NCI-H2107 (cell line): Measurements from ENCODE around the gene RNU1-2.
A peak's percentile ranks its signal among the peaks of the same experiment; 100 is the strongest.
"Not testable (repeated sequence)": the region's sequence is repeated elsewhere in the genome, so short reads cannot be mapped to it uniquely, and the experiment has no call there.

Source experiments
- DNase-seq: peaks from one replicate; lab custom pipeline; 2025; lab: John Stamatoyannopoulos, UW

RNU1-2 gene

DNA sequence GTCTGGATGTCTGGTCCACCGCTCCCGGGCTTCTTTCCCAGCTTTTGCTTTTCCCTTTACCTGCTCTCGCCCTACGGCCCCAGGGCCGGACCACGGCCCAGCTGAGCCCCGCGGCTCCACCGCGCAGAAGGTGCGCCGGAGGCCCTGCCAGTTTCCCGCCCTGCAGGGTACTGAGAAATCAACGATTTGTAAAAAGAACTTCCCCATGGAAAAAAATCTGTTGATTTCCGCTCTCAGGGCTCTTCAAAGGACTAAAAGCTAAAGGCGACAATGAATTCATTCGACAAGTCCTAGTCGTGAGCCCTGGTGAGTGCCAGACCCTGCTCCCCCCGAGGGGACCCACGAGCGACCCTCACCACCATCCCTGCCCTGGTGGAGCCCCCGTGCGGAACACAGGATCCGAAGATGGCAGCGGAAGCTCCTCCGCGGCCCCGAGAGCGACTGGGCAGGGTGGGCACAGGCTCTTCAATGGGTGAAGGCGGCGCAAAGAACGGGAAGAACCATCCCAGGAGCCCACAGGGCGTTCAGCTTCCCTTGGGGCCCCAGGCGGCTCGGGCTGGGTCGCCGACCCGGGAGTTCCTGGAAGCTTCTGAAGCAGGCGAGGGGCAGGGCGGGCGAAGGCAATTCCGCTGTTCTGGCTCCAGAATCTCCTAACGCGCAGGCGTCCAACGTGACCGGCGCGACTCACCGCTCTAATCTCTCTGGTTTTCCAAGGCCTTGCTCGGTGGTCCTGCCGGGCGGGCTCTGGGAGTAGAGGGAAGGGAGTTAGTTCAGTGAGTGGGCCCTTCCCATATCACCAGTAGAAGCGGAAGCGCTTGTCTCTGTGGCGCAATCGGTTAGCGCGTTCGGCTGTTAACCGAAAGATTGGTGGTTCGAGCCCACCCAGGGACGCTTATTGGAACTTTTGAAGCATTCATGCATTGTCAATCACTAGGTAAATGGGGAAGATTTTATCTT, 6.6 kb upstream of the RNU1-2 start:
- no peak for DNase-seq

DNA sequence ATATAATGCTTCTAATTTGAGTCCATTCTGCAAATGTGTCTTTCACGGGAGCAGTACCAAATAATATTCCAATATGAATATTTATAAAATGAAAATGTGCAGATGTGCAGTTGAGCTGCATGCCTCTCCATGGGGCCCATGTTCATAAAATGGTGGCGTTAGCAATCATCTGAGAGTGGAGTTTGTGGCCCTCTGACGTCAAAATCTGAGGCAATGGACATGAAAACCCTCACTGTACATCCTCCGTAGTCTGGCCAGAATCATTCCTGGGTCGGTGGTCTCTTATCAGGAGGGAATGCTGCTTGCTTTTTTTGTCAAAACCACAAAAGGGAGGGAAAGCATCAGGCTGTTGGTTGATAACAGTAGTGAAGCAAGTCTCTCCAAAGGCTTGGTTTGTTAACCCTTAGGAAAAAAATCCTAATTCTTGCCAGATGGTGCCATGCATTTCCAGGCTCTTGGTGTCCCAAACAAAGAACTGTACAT, 5.2 kb upstream of the RNU1-2 start:
- DNase-seq, result not testable (repeated sequence)

- not testable (repeated sequence) for DNase-seq
These were observed 4.7 kb upstream of the RNU1-2 start for GRCh38 chr1:16891057-16891456.

DNA sequence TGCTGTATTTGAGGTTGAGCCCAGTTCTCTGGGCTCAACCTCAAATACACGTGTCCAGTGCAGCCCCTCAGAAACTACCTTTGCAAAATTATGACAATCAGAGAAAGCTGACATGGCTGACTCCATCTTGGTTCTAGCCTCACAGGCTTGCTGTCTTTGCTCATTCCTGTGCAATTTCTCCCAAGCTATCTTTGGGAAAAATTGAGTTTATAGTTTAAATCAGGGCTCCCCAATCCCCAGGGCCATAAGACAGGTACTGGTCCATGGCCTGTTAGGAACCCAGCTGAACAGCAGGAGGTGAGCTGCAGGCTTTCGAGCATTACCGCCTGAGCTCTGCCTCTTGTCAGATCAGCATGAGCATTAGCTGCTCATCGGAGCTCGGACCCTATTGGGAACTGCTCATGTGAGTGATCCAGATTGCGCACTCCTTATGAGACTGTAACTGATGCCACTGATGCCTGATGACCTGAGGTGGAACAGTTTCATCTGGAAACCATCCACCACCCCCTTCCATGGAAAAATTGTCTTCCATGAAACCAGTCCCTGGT, 2.7 kb upstream of the RNU1-2 start:
- DNase-seq, result not testable (repeated sequence)

DNA sequence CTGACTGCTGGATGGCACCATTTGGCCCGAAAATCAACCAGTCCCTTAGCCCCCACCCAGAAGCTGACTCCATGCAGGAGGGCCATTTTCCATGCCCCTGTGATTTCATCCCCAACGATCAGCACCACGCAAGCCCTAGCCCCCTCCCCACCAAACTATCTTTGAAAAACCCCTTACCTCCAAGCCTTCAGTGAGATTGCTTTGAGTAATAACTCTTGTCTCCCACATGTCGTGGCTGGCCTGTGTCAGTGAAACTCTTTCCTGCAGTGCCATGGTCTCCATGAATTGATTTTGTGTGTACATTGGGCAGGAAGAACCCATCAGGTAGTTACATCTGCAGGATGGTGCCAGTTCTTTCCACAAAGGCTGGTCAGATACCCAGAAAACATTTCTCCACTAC, 2.0 kb upstream of the RNU1-2 start:
- DNase-seq, result not testable (repeated sequence)

DNA sequence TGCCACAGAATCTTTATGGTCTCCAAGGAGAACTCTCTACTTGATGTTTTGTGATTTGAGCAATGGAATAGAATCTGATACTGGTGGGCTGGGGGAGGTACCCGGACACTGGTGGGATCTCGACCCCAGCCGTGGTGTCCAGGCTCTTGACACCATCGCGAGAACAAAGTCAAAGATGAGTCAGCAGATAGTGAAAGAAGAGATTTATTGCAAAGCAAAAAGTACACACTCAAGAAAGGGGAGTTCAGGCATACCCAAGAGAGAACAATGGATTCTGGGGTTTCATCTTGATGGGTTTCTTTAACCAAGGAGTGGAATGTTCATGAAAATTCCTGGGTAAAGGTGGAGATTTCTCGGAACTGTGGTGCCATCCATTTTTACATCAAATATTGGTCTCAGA, 1.4 kb upstream of the RNU1-2 start:
- DNase-seq, result not testable (repeated sequence)

DNA sequence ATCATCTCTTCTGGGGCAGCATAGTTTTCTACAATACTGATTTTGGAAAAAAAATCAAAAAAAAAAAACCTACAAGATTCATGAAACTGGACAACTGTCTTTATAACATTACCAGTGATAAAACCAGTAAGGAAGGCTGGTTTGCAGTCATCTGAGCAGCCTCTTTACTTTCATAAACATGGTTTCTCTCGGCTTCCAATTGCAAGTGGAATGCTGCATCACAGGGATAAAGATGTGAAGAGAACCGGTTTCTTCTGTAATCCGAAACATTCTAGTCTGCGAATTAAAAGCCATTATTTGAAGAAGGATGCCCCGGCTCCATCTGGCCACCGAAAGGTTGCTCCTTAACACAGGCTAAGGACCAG, 565 bp upstream of the RNU1-2 start:
- not testable (repeated sequence) for DNase-seq

DNA sequence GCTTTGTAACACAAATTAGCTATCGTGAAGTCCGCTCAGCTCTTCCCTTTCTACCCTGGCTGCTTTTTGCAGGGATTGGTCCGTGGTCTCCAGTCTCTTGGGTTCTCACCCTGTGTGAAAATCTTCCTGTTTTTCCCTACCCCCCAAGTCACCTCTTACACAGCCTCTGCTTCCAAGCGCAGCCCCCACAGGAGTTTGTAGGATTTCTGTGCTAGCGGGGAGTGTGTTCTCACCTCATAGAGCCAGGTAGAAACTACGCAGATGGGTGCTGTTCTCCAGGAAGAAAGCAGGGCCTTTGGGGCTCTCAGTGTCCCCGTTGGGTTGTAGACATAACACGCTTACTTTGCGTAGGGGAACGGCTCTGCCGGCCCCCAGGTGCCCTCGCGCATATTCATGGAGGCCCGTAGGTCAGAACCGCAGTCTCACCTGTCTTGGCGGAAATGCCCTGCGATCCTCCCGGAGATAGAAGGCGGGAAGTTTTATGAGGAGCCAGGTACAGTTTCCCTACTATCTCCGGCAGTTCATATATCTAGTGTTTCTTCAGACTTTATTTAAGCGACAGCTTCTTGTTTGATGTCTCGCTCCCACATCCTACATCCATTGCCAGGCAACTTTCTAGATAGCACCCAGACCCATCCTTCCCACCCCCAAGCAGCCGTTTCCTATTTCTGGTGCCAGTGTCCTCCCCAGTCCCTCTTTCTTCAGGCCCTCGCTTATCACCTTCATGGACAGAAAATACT, 706 bp downstream of the RNU1-2 start:
- peak; percentile 66 for DNase-seq

- DNase-seq, result not testable (repeated sequence)
These were observed 1.9 kb downstream of the RNU1-2 start for GRCh38 chr1:16897653-16898052.

DNA sequence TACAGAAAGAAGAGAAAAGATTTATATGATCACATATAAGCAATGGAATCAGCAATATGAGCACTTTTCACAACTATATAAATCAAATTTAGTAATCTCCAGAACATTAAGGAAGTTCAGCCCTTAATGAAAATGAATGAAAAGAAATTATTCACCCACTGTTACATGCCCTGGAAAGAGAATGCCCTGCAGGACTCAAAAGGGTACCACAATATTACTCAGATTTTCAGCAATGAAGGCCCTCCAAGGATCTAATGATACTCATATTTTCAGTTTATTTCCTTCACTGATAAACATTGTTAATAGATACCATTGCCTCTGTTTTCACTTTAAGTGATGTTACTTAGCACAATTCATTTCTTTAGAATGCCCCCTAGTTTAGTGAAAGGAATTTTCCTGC, 2.5 kb downstream of the RNU1-2 start:
- DNase-seq, result not testable (repeated sequence)

- DNase-seq, result not testable (repeated sequence)
These were observed 3.2 kb downstream of the RNU1-2 start for GRCh38 chr1:16899020-16899419.

GRCh38 chr1:16900751-16901150, 5.0 kb downstream of the RNU1-2 start:
- no peak for DNase-seq

DNA sequence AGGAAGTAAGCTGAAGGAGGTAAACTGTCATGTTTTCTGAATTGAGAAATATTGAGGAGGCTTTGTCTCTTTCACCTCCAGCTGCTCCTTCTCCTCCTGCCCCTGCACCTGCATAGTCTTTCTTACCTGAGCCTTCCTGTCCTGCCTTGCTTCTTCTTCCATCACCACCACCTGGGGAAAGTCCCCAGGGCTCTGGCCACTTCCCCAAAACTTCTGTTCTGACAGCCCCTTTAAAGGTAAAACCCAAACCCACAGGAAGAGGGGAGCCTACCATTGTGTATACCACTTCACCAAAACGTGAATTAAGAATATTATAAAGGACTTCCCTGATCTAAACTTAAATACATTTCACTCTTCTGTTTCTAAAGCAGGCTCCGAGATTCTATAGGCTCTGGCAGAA, 5.6 kb downstream of the RNU1-2 start:
- DNase-seq, result not testable (repeated sequence)

GRCh38 chr1:16903054-16903453, 7.3 kb downstream of the RNU1-2 start:
- DNase-seq, result no peak

- no peak for DNase-seq
These were observed 7.6 kb downstream of the RNU1-2 start for GRCh38 chr1:16903458-16903796.

- peak; percentile 98 for DNase-seq
These were observed 8.9 kb downstream of the RNU1-2 start for GRCh38 chr1:16904560-16905109.

GRCh38 chr1:16905110-16905867, 9.5 kb downstream of the RNU1-2 start:
- no peak for DNase-seq

DNA sequence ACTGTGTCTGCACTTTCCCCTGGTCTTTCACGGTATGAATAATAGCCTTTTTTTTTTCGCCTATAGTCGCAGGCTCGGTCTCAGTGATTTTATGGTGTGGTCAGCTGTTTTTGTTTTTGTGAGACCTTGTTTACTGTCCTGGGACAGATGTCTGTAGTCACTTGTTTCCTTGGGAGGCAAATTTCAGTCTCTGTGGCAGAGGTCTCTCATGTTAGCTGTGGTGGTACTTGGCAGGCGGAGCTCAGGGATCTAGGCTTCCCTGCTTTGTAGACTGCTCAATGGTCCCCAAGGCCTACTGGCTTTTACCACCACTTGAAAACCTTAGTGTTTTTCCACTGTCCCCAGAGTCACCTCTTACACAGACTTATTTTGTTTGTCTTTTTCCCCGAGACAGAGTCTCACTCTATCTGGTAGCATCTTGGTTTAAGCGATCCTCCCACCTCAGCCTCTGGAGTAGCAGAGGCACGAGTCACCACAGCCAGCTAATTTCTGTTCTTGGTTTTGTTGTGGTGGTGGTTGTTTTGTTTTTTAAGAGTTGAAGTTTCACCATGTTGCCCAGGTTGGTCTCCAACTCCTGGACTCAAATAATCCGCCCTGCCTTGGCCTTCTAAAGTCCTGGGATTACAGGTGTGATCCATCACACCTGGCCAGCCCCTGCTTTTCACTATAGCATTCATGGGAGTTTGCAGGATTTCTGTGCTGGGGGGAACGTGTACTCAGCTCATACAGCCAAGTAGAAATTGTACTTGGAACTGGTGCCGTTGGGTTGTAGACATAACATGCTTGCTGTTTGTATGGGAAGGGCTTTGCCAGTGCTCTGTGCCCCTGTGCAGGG, 10.3 kb downstream of the RNU1-2 start:
- DNase-seq, result no peak

DNA sequence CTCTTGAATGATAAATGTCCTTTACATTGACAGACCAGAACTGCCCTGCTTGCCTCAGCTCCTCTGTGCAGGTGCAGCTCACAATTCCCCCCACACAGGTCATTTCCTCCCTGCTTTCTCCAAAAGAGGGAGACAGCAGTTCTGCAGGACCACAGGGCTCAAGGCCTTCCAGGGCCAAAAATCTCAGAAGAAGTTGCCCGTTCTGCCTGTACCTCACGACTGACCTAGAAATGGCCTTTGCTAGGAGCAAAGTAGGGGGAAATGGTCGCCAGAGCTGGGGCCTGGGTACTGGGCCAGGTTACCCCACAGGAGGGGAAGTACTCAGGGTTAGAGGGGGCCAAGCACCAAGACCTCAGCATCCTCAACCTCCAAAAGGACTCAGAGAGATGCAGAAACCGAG, 11.1 kb downstream of the RNU1-2 start:
- DNase-seq, result no peak

DNA sequence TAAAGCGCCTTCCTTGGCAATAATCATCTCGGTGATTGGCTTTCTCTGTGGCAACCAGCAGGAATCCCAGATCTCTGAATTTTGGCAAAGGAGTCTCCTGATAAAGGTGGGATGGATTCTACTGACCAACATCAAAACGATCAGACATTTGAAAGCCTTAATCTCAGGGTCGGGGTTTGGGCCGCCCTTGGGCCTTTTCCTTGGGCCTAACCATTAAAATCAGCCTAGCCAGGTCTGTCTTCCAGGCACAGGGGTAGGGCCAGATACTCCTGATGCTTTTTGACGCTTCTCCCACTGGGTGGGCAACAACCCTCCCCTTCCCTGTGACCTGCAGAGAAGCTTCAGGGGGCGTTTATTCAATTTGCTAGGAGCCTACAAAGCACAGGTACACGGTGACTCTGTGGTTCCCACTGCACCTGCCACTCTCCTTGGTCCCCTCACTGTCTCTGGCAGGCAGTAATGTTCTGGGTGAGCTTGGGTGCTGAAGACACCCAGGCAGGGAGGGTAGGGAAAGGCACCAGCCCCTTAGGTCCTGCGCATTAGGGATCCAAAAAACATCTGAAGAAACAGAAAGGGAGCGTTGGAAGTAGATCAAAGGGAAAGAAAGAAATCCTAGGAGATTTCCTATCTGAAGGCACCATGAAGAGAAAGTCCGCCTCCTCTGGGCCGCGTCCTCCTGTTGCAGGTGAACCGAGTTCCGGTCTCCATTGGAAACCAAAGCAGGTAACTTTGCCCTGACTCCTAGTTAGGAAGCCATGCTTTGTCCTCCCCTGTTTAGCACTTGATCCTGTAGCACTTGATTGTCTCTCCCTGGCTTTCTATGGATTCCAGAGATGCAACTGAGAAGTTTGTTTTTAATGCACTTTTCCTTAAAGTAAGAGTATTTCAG, 12.3 kb downstream of the RNU1-2 start:
- no peak for DNase-seq
